Tibial nerve (tissue), 4 donors: ENCODE results near the gene RGL3. TPM values are rescaled to one million over a fixed set of nuclear protein-coding genes. Genes with fewer than 3 reads are reported as not detected.

Experiments used
- DNase-seq, 2 donors: peaks; one replicate each; pipeline ENCODE4 v3.0.0-alpha.2; 2019; ENCODE audit warnings: low spot score in 2 of 2
- H3K27ac ChIP-seq, 4 donors: fragments of 200-600 bp; sonication (generic) in 3 of 4; one replicate each; pipeline ENCODE4 v1.5.1; 2017 to 2019; ENCODE audit warnings: mild to moderate bottlenecking in 1 of 4
- H3K27me3 ChIP-seq, 2 donors: fragments of 200-600 bp; sonication (generic) in 1 of 2; one replicate each; pipeline versions ENCODE4 v1.5.1 to v1.6.0; 2017 to 2019
- H3K36me3 ChIP-seq, 3 donors: fragments of 200-600 bp; sonication (generic); one replicate each; pipeline ENCODE4 v1.5.1; 2018 to 2019
- H3K4me1 ChIP-seq, 4 donors: fragments of 200-600 bp; sonication (generic) in 3 of 4; one replicate each; pipeline ENCODE4 v1.5.1; 2017 to 2019
- H3K4me3 ChIP-seq, 4 donors: fragments of 200-600 bp; sonication (generic) in 3 of 4; one replicate each; pipeline ENCODE4 v1.5.1; 2017 to 2019; ENCODE audit warnings: mild to moderate bottlenecking in 1 of 4, moderate library complexity in 1 of 4
- H3K9me3 ChIP-seq, 4 donors: fragments of 200-600 bp; sonication (generic) in 3 of 4; one replicate each; pipeline ENCODE4 v1.5.1; 2017 to 2019
- CTCF ChIP-seq, 5 experiments: fragments of 200-600 bp in 3 of 5; fragments of 450-650 bp in 2 of 5; sonication (generic) in 3 of 5; IDR thresholded peaks; one replicate each; pipeline ENCODE4 v1.5.1; 2016 to 2019; ENCODE audit warnings: antibody characterized with exemption in 5 of 5, mild to moderate bottlenecking in 3 of 5, moderate library complexity in 2 of 5
- EP300 ChIP-seq, 2 donors: sonication (generic); formaldehyde crosslinking; IDR thresholded peaks; one replicate each; pipeline ENCODE4 v1.6.1; 2017; ENCODE audit warnings: antibody characterized with exemption in 2 of 2, mild to moderate bottlenecking in 1 of 2
- POLR2A ChIP-seq, 2 donors: fragments of 450-650 bp; IDR thresholded peaks; one replicate each; pipeline ENCODE4 v1.6.1; 2017; ENCODE audit warnings: antibody characterized with exemption in 2 of 2, mild to moderate bottlenecking in 2 of 2, moderate library complexity in 2 of 2
- WGBS, 2 donors: methylation state at CpG; one replicate each; pipeline ENCODE4 v1.1.5; 2018; 5-methylcytosine and 5-hydroxymethylcytosine counted together
- small RNA-seq: library from RNA; depleted of rRNA; stranded (forward); fragments of <200 nt; gene quantifications from one replicate; pipeline ENCODE3, GENCODE V24; 2016
- total RNA-seq, 4 donors: library from RNA; depleted of rRNA; stranded (reverse); fragments of >200 nt; gene quantifications; one replicate each; pipeline ENCODE4 v1.1.0, GENCODE V29; 2016

Gene RGL3
- total RNA-seq, 4 donors from 2014 or later = 5.7 to 17.9 (median 11.0) TPM

- peak; percentile 96 to 97 for DNase-seq
- H3K36me3 ChIP-seq = peaks cover 0 to 31% (median 0%) of the 10 kb centered on the region in 3 donors
- H3K27me3 ChIP-seq = no peaks in the 10 kb centered on the region
- WGBS, 2 donors = 1% methylated on average over 50 of the region's 50 CpGs
- H3K27ac ChIP-seq = peak within 1 kb of the TSS; percentile 81 to 96 (median 86)
- peaks cover 0 to 11% (median 0%) of the 10 kb centered on the region in 4 donors for H3K9me3 ChIP-seq
- H3K4me3 ChIP-seq = peak within 1 kb of the TSS; percentile 50 to 79 (median 62)
- peak; percentile 56 to 74 for TF ChIP-seq POLR2A (IDR thresholded peaks at IDR 0.05)
- peak; percentile 90 to 91 for TF ChIP-seq EP300 (IDR thresholded peaks at IDR 0.05)
- TF ChIP-seq CTCF (IDR thresholded peaks at IDR 0.05) = peak in 1 of 5 experiments; percentile 33
- peaks cover 0 to 35% (median 23%) of the 10 kb centered on the region in 4 donors for H3K4me1 ChIP-seq
These were observed 72.8 kb downstream of the RGL3 start, which contains the start of the genes CCDC159 and TMEM205 for GRCh38 chr19:11346104-11346940. Gene CCDC159 (plus strand): TSS chr19:11346519. CDS start chr19:11346607, 88 bp downstream. Gene TMEM205 (minus strand): TSS chr19:11346268. CDS start chr19:11345619, 649 bp downstream.

- DNase-seq = no peak
- H3K4me1 ChIP-seq = peaks cover 0 to 35% (median 23%) of the 10 kb centered on the region in 4 donors
- peak overlapping the region; percentile 50 to 79 (median 62) for H3K4me3 ChIP-seq
- TF ChIP-seq POLR2A (IDR thresholded peaks at IDR 0.05) = no peak
- no peak for TF ChIP-seq EP300 (IDR thresholded peaks at IDR 0.05)
- no peak for TF ChIP-seq CTCF (IDR thresholded peaks at IDR 0.05)
- H3K27me3 ChIP-seq = no peaks in the 10 kb centered on the region
- H3K36me3 ChIP-seq = peaks cover 0 to 32% (median 0%) of the 10 kb centered on the region in 3 donors
- H3K9me3 ChIP-seq = peaks cover 0 to 11% (median 0%) of the 10 kb centered on the region in 4 donors
- 43 to 57% methylated on average over 13 to 15 of the region's 15 CpGs for WGBS, 2 donors
- peak overlapping the region; percentile 81 to 96 (median 86) for H3K27ac ChIP-seq
These were observed 73.9 kb downstream of the RGL3 start for GRCh38 chr19:11345122-11345803.

Small RNAs within 50 kb of the gene (small RNA-seq; reads per million reads assigned to genes)
- gene RF00019 = not detected

Other genes with a start within 250 kb of the RGL3 start
- 100 to 1,000 TPM; 355 to 752 (median 582) TPM for gene KANK2, start 221.8 kb downstream of the RGL3 start, total RNA-seq
- 10 to 100 TPM in 2 of 4 donors, 1 to 10 TPM in 1, not detected in 1; 2.0 to 13.2 (median 10.8) TPM for gene ANGPTL8, start 179.7 kb downstream of the RGL3 start, total RNA-seq
- 10 to 100 TPM; 37.5 to 92.7 (median 49.2) TPM for gene DOCK6, start 156.8 kb downstream of the RGL3 start, total RNA-seq
- not detected for gene TSPAN16, start 123.2 kb downstream of the RGL3 start, total RNA-seq
- gene RAB3D, start 79.7 kb downstream of the RGL3 start, total RNA-seq = 10 to 100 TPM; 12.9 to 20.8 (median 17.9) TPM
- 100 to 1,000 TPM; 145 to 238 (median 189) TPM for gene TMEM205, start 73.0 kb downstream of the RGL3 start, total RNA-seq
- 10 to 100 TPM; 23.2 to 33.7 (median 30.8) TPM for gene CCDC159, start 72.8 kb downstream of the RGL3 start, total RNA-seq
- gene PLPPR2, start 63.9 kb downstream of the RGL3 start, total RNA-seq = 10 to 100 TPM; 20.1 to 82.2 (median 33.8) TPM
- 1 to 10 TPM; 2.3 to 5.7 (median 2.8) TPM for gene SWSAP1, start 44.6 kb downstream of the RGL3 start, total RNA-seq
- 10 to 100 TPM in 1 of 4 donors, 1 to 10 TPM in 3; 3.5 to 10.0 (median 7.5) TPM for gene EPOR, start 35.0 kb downstream of the RGL3 start, total RNA-seq
- gene ODAD3, start 15.8 kb upstream of the RGL3 start, total RNA-seq = 1 to 10 TPM in 1 of 4 donors, under 1 TPM in 1, not detected in 2; 0.42 to 1.3 TPM
- gene PRKCSH, start 16.3 kb upstream of the RGL3 start, total RNA-seq = 100 to 1,000 TPM in 1 of 4 donors, 10 to 100 TPM in 3; 94.0 to 101 (median 97.4) TPM
- gene ELAVL3, start 61.7 kb upstream of the RGL3 start, total RNA-seq = not detected
- gene ZNF653, start 86.5 kb upstream of the RGL3 start, total RNA-seq = 10 to 100 TPM in 2 of 4 donors, 1 to 10 TPM in 2; 7.2 to 22.9 (median 11.7) TPM
- 10 to 100 TPM; 45.2 to 81.6 (median 58.4) TPM for gene ECSIT, start 109.8 kb upstream of the RGL3 start, total RNA-seq
- gene CNN1, start 119.5 kb upstream of the RGL3 start, total RNA-seq = 10 to 100 TPM; 21.3 to 43.3 (median 27.3) TPM
- 10 to 100 TPM; 26.8 to 34.1 (median 28.9) TPM for gene ELOF1, start 139.9 kb upstream of the RGL3 start, total RNA-seq
- gene ACP5, start 158.3 kb upstream of the RGL3 start, total RNA-seq = 10 to 100 TPM in 3 of 4 donors, 1 to 10 TPM in 1; 4.8 to 12.6 (median 10.7) TPM
- gene ZNF627, start 178.2 kb upstream of the RGL3 start, total RNA-seq = 10 to 100 TPM in 3 of 4 donors, 1 to 10 TPM in 1; 9.0 to 30.8 (median 12.2) TPM